ENCODE measurements around the gene DERL2.

DNA sequence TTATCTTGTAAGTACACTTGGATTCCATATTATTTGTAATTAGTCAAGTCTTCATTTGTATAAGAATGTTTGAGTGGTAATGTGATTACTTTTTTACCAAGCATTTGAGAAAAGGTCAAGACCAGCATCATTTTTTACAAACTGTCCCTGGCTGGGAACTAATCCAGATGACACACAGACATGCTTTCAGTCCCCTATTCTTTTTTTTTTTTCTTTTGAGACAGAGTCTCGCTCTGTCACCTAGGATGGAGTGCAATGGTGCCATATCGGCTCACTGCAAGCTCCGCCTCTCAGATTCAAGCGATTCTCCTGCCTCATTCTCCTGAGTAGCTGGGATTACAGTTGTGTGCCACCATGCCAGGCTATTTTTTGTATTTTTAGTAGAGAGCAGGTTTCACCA, 4.5 kb downstream of the DERL2 start:
- TF ChIP-seq, protein P1, sequence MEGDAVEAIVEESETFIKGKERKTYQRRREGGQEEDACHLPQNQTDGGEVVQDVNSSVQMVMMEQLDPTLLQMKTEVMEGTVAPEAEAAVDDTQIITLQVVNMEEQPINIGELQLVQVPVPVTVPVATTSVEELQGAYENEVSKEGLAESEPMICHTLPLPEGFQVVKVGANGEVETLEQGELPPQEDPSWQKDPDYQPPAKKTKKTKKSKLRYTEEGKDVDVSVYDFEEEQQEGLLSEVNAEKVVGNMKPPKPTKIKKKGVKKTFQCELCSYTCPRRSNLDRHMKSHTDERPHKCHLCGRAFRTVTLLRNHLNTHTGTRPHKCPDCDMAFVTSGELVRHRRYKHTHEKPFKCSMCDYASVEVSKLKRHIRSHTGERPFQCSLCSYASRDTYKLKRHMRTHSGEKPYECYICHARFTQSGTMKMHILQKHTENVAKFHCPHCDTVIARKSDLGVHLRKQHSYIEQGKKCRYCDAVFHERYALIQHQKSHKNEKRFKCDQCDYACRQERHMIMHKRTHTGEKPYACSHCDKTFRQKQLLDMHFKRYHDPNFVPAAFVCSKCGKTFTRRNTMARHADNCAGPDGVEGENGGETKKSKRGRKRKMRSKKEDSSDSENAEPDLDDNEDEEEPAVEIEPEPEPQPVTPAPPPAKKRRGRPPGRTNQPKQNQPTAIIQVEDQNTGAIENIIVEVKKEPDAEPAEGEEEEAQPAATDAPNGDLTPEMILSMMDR (IDR thresholded peaks at IDR 0.05): no peak
- TF ChIP-seq POLR2A (IDR thresholded peaks at IDR 0.05) (no peak), EP300 (IDR thresholded peaks at IDR 0.05) (no peak)
